Amniotic stem cell (primary cell): ENCODE results near the gene UNK.
A peak's percentile ranks its signal among the peaks of the same experiment; 100 is the strongest.
"Not testable (repeated sequence)": the region's sequence is repeated elsewhere in the genome, so short reads cannot be mapped to it uniquely, and the experiment has no call there.

Source experiments
- DNase-seq: peaks from one replicate; lab custom pipeline; 2025; lab: John Stamatoyannopoulos, UW

Gene UNK

DNA sequence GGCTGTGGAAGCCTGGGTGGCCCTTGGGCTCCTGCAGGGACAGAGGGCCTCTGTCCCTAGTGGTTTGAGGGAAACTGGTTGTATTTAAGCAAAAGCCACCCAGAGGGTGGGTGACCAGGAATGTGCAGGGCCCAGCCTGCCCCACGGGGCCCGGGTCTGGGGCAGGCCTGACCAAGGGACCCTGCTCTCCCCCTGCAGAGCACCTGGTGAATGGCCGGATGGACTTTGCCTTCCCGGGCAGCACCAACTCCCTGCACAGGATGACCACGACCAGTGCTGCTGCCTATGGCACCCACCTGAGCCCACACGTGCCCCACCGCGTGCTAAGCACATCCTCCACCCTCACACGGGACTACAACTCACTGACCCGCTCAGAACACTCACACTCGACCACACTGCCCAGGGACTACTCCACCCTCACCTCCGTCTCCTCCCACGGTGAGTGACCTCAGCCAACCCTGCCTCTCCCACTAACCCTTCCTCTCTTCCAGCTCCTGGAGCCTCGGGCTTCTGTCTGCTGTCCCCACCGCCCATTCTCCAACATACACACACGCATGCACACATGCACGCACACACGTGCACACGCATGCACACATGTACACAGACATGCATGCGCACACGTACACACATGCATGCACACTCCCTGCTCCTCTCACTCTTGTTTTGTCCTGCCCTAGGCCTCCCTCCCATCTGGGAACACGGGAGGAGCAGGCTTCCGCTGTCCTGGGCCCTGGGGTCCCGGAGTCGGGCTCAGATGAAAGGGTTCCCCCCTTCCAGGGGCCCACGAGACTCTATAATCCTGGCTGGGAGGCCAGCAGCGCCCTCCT is 30.0 kb upstream of the UNK start:
- no peak for DNase-seq

DNA sequence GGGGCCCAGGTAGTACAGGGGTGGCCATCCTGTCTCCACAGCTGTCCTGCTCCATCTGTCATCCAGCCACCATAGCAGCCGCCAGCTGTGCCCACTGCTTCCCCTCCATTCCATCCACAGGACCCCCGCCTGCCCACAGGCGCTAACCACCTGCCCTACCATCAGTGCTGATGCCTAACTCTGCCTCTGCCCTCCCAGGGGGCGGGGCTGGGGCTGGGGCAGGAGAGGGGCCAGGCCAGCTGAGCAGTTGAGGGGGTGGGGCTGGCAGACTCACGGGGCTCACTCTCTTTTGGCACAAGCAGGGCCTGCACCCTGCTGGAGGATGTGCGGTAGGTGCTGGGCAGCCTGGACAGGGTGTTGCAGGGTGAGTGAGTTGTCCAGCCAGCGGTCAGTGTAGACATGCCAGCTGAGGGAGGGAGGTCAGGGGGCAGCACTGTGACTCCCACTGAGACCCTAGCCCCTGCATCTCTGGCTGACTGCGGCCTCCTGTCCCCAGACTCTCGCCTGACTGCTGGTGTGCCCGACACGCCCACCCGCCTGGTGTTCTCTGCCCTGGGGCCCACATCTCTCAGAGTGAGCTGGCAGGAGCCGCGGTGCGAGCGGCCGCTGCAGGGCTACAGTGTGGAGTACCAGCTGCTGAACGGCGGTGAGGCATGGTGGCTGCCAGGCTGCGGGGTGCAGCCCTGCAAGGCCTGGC is 29.3 kb upstream of the UNK start:
- no peak for DNase-seq

DNA sequence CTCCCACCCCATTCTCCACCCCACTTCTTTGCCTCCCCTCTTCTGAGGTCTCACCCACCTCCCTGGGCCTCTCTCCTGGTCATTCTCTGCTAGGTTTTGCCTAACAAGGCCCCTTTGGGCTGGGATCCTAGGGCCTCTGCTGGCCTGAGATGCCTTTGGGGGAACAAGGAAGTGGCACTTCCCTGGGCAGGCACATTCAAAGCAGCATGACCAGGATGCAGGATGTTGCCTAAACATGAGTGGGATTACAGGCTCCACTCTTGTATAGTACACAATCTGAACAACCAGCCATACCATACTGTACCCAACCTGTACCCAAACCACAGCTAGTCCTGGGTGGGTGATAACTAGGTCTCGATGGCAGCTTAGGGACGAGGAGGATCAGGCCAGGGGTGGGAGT is 28.6 kb upstream of the UNK start:
- no peak for DNase-seq

DNA sequence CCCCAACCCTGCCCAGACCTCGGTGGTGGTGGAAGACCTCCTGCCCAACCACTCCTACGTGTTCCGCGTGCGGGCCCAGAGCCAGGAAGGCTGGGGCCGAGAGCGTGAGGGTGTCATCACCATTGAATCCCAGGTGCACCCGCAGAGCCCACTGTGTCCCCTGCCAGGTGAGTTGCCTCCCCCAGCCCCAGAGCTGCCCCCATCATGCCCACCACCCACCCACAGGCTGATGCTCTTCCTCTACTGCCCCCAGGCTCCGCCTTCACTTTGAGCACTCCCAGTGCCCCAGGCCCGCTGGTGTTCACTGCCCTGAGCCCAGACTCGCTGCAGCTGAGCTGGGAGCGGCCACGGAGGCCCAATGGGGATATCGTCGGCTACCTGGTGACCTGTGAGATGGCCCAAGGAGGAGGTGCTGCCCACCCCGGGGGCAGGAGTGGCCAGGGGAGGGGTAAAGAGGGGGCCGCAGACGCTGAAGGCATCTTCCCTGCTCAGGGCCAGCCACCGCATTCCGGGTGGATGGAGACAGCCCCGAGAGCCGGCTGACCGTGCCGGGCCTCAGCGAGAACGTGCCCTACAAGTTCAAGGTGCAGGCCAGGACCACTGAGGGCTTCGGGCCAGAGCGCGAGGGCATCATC is 28.0 kb upstream of the UNK start:
- DNase-seq = no peak

DNA sequence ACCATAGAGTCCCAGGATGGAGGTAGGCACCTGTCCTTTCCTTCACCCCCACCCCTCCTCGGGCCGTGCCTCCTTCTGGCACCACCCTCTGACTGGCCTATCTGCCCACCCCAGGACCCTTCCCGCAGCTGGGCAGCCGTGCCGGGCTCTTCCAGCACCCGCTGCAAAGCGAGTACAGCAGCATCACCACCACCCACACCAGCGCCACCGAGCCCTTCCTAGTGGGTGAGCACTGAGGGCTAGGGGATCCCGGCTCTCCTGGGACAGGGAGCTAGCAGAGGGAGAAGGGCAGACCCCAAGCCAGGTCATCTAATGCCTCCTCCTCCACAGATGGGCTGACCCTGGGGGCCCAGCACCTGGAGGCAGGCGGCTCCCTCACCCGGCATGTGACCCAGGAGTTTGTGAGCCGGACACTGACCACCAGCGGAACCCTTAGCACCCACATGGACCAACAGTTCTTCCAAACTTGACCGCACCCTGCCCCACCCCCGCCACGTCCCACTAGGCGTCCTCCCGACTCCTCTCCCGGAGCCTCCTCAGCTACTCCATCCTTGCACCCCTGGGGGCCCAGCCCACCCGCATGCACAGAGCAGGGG is 27.4 kb upstream of the UNK start:
- DNase-seq = no peak

DNA sequence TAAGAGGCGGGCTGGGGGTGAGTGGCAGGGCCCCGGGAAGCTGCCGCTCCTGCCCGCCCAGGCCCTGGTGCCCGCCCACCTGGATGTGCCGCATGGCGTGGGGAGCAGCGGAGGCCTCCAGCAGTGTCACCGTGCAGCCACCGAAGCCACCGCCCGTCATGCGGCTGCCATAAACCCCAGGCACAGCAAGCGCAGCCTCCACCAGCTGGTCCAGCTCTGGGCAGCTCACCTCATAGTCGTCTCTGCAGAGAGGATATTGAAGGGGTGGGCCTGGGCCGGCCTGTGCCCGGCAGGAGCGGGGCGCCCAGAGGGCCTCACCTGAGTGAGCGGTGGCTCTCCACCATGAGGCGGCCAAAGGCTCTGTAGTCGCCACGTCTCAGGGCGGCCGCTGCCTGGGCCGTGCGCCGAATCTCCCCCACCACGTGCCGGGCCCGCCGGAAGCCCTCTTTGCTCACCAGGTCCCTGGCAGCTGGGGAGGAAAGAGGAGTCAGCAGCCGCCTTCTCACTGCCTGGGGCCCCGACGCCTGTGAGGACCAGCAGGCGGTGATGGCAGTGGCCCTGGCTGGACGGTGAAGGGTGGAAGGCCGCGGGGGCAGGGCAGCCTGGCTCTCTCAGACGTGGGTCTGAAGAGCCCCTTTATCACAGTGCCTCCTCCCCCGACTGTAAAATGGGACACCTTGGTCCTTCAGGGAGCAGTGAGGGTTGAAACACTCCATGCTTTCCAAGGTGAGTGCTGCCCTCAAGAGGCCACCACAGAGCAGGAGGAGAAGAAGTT is 26.3 kb upstream of the UNK start:
- DNase-seq = no peak

DNA sequence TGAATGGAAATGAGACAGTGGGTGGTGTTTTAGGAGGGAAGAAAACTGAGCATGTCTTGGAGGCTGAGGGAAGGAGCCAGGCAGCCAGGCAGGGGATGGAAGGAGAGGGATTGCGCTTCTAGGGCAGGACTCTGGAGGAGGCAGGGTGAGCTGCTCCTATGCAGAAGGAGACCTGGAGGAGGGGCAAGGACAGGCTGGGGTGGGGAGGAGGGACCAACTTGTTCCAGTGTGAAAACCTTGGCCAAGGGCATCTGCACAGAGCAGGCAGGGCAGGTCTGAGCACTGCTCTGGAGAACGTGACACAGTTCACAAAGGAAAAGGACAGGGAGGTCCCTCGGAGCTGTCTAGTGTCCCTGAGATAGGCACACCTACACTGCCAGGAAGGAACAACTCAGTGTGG is 25.1 kb upstream of the UNK start:
- DNase-seq = no peak

DNA sequence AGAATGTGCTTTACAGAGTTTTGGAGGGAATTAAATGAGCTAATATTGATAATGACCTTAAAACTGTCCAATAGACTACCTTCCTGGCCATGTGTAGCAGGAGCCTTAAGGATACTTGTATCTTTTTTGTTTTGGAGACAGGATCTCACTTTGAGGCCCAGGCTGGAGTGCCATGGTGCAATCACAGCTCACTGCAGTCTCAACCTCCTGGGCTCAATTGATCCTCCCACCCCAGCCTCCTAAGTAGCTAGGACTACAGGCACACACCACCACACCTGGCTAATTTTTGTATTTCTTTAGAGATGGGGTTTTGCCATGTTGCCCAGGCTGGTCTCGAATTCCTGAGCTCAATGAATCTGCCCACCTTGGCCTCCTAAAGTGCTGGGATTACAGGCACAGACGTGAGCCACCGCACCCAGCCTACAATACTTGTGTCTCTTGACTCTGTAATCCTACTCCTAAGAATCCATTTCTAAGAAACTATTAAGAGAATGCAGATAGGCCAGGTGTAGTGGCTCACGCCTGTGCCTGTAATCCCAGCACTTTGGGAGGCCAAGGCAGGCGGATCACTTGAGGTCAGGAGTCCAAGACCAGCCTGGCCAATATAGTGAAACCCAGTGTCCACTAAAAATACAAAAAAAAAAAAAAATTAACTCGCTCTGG is 24.5 kb upstream of the UNK start:
- not testable (repeated sequence) for DNase-seq

DNA sequence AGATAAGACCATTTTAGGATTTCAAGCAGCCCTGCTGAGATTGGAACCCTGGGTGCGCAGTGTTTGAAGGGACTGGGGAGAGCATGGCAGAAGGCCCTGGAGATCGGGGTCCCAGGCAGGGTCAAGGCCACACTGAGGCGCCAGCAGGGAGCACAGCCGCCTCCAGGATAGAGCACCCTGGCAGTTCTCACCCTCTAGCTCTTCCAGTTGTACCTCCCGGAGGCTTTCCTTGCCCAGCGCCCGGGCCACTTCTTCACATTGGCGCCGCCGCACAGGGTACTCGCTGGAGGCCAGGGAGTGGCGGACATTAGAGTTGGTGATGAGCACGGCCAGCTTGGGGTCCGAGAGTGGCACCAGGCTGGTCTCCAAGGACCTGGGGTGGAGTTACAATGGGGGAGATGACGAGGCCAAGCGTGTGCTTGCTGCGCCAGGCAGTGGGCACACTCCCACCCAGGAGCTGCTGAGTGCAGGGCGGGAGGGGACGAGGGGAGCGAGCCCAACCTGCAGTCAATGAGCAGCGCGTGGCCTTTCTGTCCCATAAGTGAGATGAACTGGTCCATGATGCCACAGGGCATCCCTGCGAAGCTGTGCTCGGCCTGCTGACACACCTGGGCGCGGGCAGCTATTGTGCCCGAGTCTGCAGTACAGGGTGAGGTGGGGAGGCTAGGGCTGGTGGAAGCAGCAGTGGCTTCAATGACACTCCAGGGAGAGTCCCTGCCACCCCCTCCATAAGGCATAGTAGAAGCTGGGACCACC is 21.9 kb upstream of the UNK start:
- no peak for DNase-seq

DNA sequence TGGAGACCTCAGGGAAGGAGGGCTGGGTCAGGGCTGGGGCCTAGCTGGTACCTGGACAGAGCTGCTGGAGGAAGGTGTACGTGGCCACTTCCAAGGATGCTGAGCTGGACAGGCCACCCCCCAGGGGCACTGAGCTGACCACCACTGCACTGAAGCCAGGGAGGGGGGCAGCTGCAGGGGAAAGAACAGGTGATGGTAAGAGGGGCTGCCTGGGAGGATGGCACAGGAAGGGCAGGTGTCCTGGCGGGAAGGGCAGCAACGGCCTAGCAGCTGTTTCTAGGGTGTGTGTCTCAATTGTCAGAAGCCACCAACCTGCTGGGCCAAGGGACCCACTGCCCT is 21.4 kb upstream of the UNK start:
- DNase-seq = no peak

DNA sequence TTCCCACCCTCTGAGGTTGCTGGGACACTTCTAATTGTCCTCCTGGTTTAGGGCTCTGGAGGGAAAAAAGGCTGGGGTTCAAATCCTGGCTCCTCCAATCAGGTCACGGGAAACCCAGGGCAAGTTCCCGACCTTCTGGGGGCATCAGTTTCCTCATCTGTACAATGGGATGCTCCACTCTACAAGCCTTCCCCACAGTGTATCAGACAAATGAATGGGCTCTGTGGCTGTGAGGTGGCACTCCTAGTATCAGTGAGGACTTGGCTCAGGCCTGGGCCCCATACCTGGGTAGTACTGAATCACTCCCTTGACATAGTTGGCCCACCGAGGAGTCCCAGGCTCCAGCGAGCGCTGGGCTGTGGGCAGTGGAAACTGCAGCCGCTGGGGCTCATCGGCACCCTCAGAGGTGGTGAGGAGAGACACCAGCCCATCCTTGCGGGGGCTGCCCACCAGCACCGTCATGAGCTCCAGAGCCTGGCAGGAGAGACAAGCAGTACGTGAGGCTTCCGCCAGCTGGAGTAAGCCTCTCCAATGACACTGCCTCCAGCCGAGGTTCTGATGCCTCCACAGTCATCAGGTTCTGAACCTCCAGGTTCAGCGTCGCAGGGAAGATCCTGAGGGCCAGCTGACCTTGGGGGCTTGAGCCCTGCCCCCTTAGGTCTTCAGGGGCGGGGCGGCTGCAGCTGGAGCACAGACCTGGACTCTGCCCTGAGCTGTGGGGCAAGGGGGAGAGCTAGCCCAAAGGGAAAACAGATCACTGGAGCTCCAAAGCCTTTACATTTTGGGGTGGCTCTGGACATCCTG is 20.8 kb upstream of the UNK start:
- DNase-seq = no peak

DNA sequence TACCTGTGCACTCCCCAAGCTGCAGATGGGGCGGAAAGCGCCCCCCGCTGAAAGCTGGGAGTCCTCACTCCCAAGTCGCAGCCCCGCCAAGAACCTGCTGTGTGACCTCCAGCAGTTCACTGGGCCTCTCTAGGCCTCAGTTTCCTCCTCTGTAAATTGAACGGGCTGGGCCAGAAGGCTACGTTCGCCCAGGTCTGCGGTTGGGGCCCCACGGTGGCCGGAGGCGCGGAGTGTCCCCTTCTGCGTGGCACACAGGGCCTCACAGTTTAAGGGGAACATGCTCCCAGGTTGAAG is 20.2 kb upstream of the UNK start:
- no peak for DNase-seq

DNA sequence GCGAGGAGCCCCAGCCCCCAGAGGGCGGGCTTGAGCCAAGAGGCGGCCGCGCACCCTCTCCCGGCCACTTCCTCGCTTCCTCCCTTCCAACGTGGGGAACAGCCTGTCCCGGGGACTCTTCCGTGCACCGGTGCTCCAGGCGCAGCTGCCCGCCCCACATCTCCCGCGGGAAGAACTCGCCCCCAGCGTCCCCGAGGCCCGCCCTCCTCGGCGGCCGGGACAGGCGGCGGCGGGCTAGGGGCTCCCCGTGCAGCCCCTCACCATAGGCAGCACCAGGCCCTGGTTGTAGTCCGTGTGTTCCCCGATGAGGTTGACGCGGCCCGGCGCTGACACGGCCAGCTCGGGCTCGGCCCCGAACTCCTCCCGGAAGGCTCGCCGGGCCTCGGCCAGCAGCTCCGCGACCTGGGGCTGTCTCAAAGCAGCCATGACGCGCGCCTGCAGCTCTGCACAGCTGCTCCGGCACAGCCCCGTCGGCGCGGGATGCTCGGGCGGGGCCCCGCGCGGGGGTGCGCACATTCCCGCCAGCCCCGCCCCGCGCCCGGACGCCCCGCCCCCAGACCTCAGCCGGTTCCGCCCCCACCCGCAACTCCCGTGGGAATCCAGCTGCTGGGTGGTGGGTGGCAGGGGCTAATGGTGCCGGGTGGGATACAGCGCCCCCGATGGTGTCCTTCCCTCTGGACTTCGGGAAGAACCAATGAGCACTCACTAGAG is 19.7 kb upstream of the UNK start, which contains the start of gene GALK1:
GALK1 (minus strand) TSS at position 482 of the 711 bp plus-strand sequence; CDS start at position 426, 56 bp downstream.
- peak; percentile 54 for DNase-seq

DNA sequence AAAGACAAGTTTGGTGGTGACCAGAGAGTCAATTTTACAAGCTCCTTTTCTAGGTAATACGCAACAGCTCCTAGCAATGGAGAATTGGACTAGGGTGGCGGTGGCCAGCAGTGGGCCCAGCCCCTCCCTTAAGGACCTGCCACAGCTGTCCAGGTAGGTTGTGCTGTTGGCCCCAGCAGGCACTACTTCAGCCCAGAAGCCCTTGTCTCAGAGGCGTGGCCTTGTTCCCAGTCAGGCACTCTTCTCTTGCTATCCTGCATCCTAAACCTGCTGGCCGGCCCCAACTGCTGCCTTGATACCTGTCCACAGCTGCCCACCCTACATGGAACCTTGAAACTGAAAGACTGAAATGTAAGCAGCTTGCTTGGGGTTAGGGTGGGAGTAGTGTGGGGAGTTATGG is 18.6 kb upstream of the UNK start:
- DNase-seq = no peak

DNA sequence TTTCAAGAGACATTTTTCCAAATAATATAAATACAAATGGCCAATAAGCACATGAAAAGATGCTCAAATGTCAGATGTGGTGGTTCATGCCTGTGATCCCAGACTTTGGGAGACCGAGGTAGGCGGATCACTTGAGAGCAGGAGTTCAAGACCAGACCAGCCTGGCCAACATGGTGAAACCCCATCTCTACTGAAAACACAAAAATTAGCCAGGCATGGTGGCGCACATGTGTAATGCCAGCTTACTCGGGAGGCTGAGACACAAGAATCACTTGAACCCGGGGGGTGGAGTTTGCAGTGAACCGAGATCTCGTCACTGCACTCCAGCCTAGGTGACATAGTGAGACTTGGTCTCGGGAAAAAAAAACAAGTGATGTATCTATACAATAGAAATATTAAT is 16.7 kb upstream of the UNK start:
- no peak for DNase-seq

DNA sequence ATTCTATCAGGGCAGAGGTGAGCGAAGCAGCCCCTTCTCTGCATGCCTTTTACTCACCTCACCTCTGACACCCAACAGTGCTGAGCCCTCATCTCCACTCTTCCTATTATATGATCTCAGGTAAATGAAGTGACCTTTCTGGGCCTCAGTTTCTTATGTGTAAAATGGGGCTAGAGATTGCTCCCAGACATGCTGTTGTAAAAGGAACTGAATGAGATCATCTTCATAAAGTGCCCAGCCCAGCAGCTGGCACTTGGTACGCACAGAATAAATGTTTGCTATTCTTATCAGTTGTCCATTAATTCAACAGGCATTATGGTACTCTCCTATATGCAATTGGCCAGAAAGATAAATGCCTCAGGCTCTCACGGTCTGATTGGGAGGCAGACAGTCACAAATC is 15.1 kb upstream of the UNK start:
- DNase-seq = no peak

DNA sequence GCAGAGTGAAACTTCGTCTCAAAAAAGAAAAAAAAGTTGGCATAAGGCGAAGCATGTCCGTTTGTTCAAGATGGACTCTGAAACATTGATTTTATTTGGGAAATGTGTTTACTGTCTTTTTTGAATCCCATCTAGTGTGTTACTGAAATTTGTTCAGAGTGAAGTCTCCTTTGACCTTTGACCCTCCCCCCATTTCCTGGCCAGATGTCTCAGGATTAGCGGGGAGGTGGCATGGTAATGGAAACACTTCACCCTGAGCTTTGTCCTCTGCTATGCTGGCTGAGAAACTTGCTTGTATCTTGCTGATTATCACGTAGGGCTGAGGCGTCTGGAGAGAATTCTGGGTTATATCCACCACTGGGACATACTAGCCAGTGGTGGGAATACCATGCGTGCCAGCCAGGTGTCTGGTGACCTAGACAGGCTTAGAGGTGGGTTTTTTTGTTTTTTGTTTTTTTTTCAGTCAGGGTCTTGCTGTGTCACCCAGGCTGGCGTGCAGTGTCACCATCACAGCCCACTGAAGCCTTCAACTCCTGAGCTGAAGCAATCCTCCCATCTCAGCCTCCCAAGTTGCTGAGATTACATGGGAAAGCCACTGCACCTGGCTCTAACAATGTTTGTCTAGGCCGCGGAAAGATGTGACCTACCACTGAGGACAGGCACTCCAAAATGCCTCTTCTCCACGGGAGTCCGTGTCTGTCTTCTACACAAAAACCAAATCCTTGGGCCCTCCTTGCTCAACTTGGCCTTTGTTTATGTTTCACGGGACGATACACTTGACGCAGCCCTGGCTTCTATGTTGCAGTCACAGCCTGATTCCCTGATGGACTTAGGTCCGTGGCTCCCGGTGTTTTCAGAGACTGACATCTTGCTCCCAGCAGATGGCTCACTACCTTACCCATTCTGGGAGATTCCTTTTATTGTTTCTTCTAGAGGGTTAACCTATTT is 13.0 kb upstream of the UNK start:
- no peak for DNase-seq

DNA sequence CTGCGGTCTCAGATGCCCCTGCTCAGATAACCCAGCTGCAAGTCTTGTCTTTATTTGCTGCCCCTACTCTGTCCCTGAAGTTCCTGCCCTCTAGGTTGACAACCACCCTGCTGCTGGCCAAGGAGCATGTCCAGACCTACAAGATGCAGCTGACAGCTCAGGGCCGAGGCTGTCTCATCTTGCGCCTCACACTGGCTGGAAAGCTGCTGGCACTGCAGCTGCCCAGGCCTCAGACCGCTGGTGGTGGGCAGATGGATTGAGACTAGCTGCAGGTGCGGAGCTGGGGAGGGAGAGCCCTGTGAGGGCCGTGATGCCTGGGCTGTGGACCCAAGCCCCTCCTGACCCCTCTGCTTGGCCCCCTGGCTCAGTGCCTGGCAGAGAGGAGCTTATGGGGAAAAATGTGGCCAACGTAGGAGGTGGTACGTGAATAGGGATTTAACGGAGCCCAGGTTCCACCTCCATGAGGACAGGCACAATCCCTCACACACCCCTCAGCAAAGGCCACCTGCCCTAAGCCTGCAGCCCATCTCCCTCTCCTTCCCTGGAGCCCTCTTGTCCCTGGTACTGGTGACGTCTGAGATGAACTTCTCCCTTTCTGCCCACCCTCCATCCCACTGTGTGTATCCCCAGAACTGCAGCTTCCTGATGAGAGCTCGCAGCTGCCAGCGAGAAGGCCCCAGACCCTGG is 11.3 kb upstream of the UNK start:
- no peak for DNase-seq
